T-cell (primary cell): ENCODE results near the gene KRT32. TPM values are rescaled to one million over a fixed set of nuclear protein-coding genes. Genes with fewer than 3 reads are reported as not detected.

Experiments used
- ATAC-seq, 4 experiments: fragments of 200-7000 bp in 3 of 4; fragments of 150-1000 bp in 1 of 4; cut with Tn5 transposase; replicated peaks in 1 of 4; 1 replicate in 3 of 4; 2 replicates in 1 of 4; pipeline ENCODE4 v1.10.0; 2021; ENCODE audit warnings: moderate library complexity in 3 of 4, mild to moderate bottlenecking in 2 of 4, moderate number of reproducible peaks in 1 of 4
- CTCF ChIA-PET, 2 donors: fragments of 300-600 bp; sonication (Branson Sonifier 250); formaldehyde crosslinking; loops; one replicate each; lab custom pipeline; 2022; ENCODE audit warnings: antibody characterized with exemption in 2 of 2; lab: Charles Lee
- POLR2A ChIA-PET, 2 donors: fragments of 300-600 bp; sonication (Branson Sonifier 250); formaldehyde crosslinking; loops; one replicate each; lab custom pipeline; 2022; ENCODE audit warnings: antibody characterized with exemption in 2 of 2; lab: Charles Lee
- DNase-seq, 35 experiments: peaks; one replicate each; pipeline versions ENCODE4 v3.0.0 to v3.0.0-alpha.2; 2013 to 2023
- H3K27ac ChIP-seq: one replicate; pipeline ENCODE4 v1.5.1; 2013; ENCODE audit warnings: low read length
- H3K27me3 ChIP-seq, 2 experiments: replicated peaks in 1 of 2; 1 replicate in 1 of 2; 2 replicates in 1 of 2; pipeline versions ENCODE4 v1.6.1 to v1.7.0; 2013; ENCODE audit warnings: low read length in 1 of 2, mixed read lengths in 1 of 2; ENCODE audit not compliant: control insufficient read depth in 2 of 2, insufficient read depth in 2 of 2; ENCODE audit errors: extremely low read depth in 1 of 2
- H3K36me3 ChIP-seq, 2 donors: 1 replicate in 1 of 2; 2 replicates in 1 of 2; pipeline versions ENCODE4 v1.6.1 to v1.7.0; 2013; ENCODE audit warnings: low read length in 1 of 2; ENCODE audit not compliant: control insufficient read depth in 2 of 2, insufficient read depth in 1 of 2; ENCODE audit errors: extremely low read depth in 1 of 2
- H3K4me1 ChIP-seq, 2 experiments: 1 replicate in 1 of 2; 2 replicates in 1 of 2; pipeline versions ENCODE4 v1.6.1 to v1.7.0; 2013; ENCODE audit warnings: low read length in 2 of 2, mixed read lengths in 1 of 2; ENCODE audit not compliant: insufficient read depth in 2 of 2, control insufficient read depth in 1 of 2; ENCODE audit errors: extremely low read depth in 1 of 2
- H3K4me3 ChIP-seq, 2 donors: 1 replicate in 1 of 2; 2 replicates in 1 of 2; pipeline versions ENCODE4 v1.5.1 to v1.7.0; 2013; ENCODE audit warnings: mild to moderate bottlenecking in 2 of 2, low read length in 1 of 2, moderate library complexity in 1 of 2; ENCODE audit not compliant: control insufficient read depth in 1 of 2; ENCODE audit errors: extremely low read depth in 1 of 2
- H3K9me3 ChIP-seq: 2 replicates; pipeline ENCODE4 v1.7.0; 2013
- H3K27ac Mint-ChIP-seq, 2 donors: one replicate each; pipeline ENCODE4 v1.8.0; 2020 to 2021; ENCODE audit warnings: mild to moderate bottlenecking in 2 of 2, mixed read lengths in 2 of 2
- H3K27me3 Mint-ChIP-seq, 2 donors: one replicate each; pipeline ENCODE4 v1.8.0; 2021 to 2022; ENCODE audit warnings: mixed read lengths in 2 of 2
- H3K36me3 Mint-ChIP-seq: one replicate; pipeline ENCODE4 v1.8.0; 2021; ENCODE audit warnings: mixed read lengths
- H3K4me1 Mint-ChIP-seq, 3 donors: one replicate each; pipeline ENCODE4 v1.8.0; 2020 to 2022; ENCODE audit warnings: mixed read lengths in 3 of 3, mild to moderate bottlenecking in 1 of 3
- H3K4me3 Mint-ChIP-seq, 3 donors: one replicate each; pipeline ENCODE4 v1.8.0; 2020 to 2022; ENCODE audit warnings: mild to moderate bottlenecking in 3 of 3, mixed read lengths in 3 of 3, moderate library complexity in 3 of 3
- H3K9me3 Mint-ChIP-seq, 3 donors: one replicate each; pipeline ENCODE4 v1.8.0; 2020 to 2022; ENCODE audit warnings: mixed read lengths in 3 of 3
- WGBS: methylation state at CpG from one replicate; pipeline ENCODE4 v1.1.5; 2013; ENCODE audit warnings: missing lambda C conversion rate; ENCODE audit not compliant: insufficient coverage; 5-methylcytosine and 5-hydroxymethylcytosine counted together
- total RNA-seq, 35 experiments: library from RNA in 6 of 35; stranded (reverse) in 6 of 35; fragments of 120-200 nt in 1 of 35; gene quantifications; one replicate each; pipeline versions ENCODE4 v1.2.1 to v1.2.4 and lab custom pipeline; 2013 to 2026

KRT32 gene
- total RNA-seq, 5 donors from 2014 or later (not counting 1 experiment from before 2014, with no cell fraction given) = not detected

DNA sequence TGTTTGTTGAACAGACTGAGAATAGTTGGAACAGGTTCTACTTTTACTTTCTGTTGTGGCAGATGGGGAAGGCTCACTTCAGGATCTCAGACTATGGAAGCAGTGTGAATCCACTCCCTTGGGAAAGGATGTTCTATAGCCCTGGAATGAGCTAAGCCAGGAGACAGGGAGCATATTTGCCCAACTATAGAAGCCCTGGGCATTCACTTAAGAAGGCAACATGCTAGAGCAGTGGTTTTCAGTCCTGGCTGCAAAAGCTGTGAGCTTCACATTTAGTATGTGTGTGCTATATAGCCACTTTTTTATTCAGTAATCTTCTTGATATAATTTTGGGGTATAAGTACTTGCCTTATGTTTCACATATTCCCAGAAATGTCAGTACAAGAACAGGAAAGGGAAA, 1.2 kb upstream of the KRT32 start:
- H3K27me3 Mint-ChIP-seq = peaks cover 2 to 13% of the 10 kb centered on the region in 2 donors
- Histone ChIP-seq H3K4me1 (no peaks in the 10 kb centered on the region), H3K27me3 (peaks cover 0 to 21% of the 10 kb centered on the region in 2 experiments), H3K27ac (no peak overlapping the region), H3K36me3 (no peaks in the 10 kb centered on the region), H3K4me3 (no peak overlapping the region), H3K9me3 (no peaks in the 10 kb centered on the region)
- ChIA-PET POLR2A (interaction anchor here in 1 of 2 donors (0.7 kb wide), 1 partner anchor 1087 kb away, joined by 4 read pairs; no protein-coding TSS in a partner anchor), CTCF (interaction anchor here in 1 of 2 donors (0.9 kb wide), 1 partner anchor 24 kb away, joined by 3 read pairs; no protein-coding TSS in a partner anchor)
- peaks cover 0 to 2% (median 0%) of the 10 kb centered on the region in 3 donors for H3K4me1 Mint-ChIP-seq
- no peak overlapping the region for H3K4me3 Mint-ChIP-seq
- no peak for DNase-seq
- H3K27ac Mint-ChIP-seq = no peak overlapping the region
- no peak for ATAC-seq
- H3K9me3 Mint-ChIP-seq = peaks cover 6 to 7% (median 7%) of the 10 kb centered on the region in 3 donors
- no peaks in the 10 kb centered on the region for H3K36me3 Mint-ChIP-seq

GRCh38 chr17:41467561-41467960, 375 bp upstream of the KRT32 start:
- H3K36me3 Mint-ChIP-seq = no peaks in the 10 kb centered on the region
- Histone ChIP-seq H3K36me3 (no peaks in the 10 kb centered on the region), H3K9me3 (no peaks in the 10 kb centered on the region), H3K27me3 (peaks cover 0 to 21% of the 10 kb centered on the region in 2 experiments), H3K27ac (no peak overlapping the region), H3K4me3 (no peak overlapping the region), H3K4me1 (no peaks in the 10 kb centered on the region)
- no peak for DNase-seq
- no peak for ATAC-seq
- ChIA-PET POLR2A (no interaction called here), CTCF (interaction anchor here in 1 of 2 donors (0.9 kb wide), 1 partner anchor 25 kb away, joined by 3 read pairs; no protein-coding TSS in a partner anchor)
- H3K27me3 Mint-ChIP-seq = peaks cover 2 to 9% of the 10 kb centered on the region in 2 donors
- no peak overlapping the region for H3K27ac Mint-ChIP-seq
- H3K4me3 Mint-ChIP-seq = no peak overlapping the region
- peaks cover 0 to 2% (median 0%) of the 10 kb centered on the region in 3 donors for H3K4me1 Mint-ChIP-seq
- peaks cover 6 to 7% (median 7%) of the 10 kb centered on the region in 3 donors for H3K9me3 Mint-ChIP-seq
- WGBS = 75% methylated on average over 1 of the region's 4 CpGs

- ChIA-PET POLR2A (no interaction called here), CTCF (no interaction called here)
- peaks cover 0 to 7% (median 0%) of the 10 kb centered on the region in 3 donors for H3K9me3 Mint-ChIP-seq
- no peaks in the 10 kb centered on the region for H3K4me1 ChIP-seq
- H3K4me1 Mint-ChIP-seq = no peaks in the 10 kb centered on the region
- H3K36me3 ChIP-seq = no peaks in the 10 kb centered on the region
- DNase-seq (no peak), ATAC-seq (no peak)
- H3K27ac Mint-ChIP-seq = no peak overlapping the region
- H3K27me3 ChIP-seq = peaks cover 0 to 21% of the 10 kb centered on the region in 2 experiments
- no peaks in the 10 kb centered on the region for H3K36me3 Mint-ChIP-seq
- peaks cover 2 to 13% of the 10 kb centered on the region in 2 donors for H3K27me3 Mint-ChIP-seq
- 62% methylated on average over 4 of the region's 6 CpGs for WGBS
- no peak overlapping the region for H3K4me3 Mint-ChIP-seq
- H3K9me3 ChIP-seq = no peaks in the 10 kb centered on the region
- H3K4me3 ChIP-seq = no peak overlapping the region
- H3K27ac ChIP-seq = no peak overlapping the region
Observed at GRCh38 chr17:41464682-41465081, 2.5 kb downstream of the KRT32 start.

DNA sequence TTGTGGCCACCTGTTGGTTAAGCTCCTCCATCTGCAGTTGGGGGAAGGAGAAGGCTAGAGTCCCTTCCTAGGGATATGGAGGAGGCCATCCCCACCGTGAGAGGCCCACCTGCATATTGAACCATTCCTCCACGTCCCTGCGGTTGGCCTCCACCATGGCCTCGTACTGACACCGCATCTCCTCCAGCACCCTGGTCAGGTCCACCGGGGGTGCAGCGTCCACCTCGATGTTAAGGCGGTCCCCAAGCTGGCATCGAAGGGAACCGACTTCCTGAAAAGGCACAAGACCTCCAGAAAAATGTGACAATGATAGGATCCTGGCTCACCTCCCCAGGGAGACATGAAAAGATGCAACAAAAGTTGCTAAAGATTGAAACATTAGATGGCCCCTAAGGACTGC, 3.0 kb downstream of the KRT32 start:
- no peak overlapping the region for H3K27ac ChIP-seq
- no peaks in the 10 kb centered on the region for H3K36me3 ChIP-seq
- H3K4me3 Mint-ChIP-seq = no peak overlapping the region
- no peak for DNase-seq
- no peaks in the 10 kb centered on the region for H3K9me3 ChIP-seq
- POLR2A ChIA-PET = no interaction called here
- no peaks in the 10 kb centered on the region for H3K4me1 Mint-ChIP-seq
- H3K27me3 Mint-ChIP-seq = peaks cover 2 to 9% of the 10 kb centered on the region in 2 donors
- H3K4me1 ChIP-seq = no peaks in the 10 kb centered on the region
- CTCF ChIA-PET = no interaction called here
- H3K9me3 Mint-ChIP-seq = peaks cover 0 to 7% (median 0%) of the 10 kb centered on the region in 3 donors
- peaks cover 0 to 21% of the 10 kb centered on the region in 2 experiments for H3K27me3 ChIP-seq
- H3K4me3 ChIP-seq = no peak overlapping the region
- ATAC-seq = no peak
- WGBS = 93% methylated on average over 8 of the region's 11 CpGs
- H3K27ac Mint-ChIP-seq = no peak overlapping the region
- no peaks in the 10 kb centered on the region for H3K36me3 Mint-ChIP-seq

DNA sequence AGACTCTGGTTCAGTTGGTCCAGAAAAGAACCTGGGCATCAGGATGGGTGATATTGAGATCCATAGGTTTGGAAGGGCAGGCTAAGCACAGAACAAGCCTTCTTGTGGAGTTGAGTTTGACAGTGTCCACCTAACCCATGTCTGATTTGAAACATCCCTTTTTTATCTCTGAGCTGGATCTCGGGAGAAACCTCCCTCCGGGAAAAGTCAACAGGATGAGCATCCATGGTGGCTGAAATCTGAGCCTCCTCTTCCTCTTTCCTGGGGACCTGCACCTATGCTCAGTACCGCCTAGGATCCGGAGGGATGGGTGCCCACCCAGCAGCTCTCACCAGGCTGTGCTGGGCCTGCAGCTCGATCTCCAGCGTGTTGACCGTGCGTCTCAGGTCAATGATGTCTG, 3.4 kb downstream of the KRT32 start:
- H3K4me1 ChIP-seq = no peaks in the 10 kb centered on the region
- H3K27ac ChIP-seq = no peak overlapping the region
- ChIA-PET POLR2A (no interaction called here), CTCF (no interaction called here)
- no peak overlapping the region for H3K4me3 ChIP-seq
- Mint-ChIP-seq H3K27ac (no peak overlapping the region), H3K9me3 (peaks cover 0 to 7% (median 0%) of the 10 kb centered on the region in 3 donors), H3K27me3 (peaks cover 2 to 9% of the 10 kb centered on the region in 2 donors), H3K4me3 (no peak overlapping the region), H3K36me3 (no peaks in the 10 kb centered on the region), H3K4me1 (no peaks in the 10 kb centered on the region)
- WGBS = 82% methylated on average over 8 of the region's 8 CpGs
- H3K36me3 ChIP-seq = no peaks in the 10 kb centered on the region
- DNase-seq (no peak), ATAC-seq (no peak)
- H3K9me3 ChIP-seq = no peaks in the 10 kb centered on the region
- peaks cover 0 to 21% of the 10 kb centered on the region in 2 experiments for H3K27me3 ChIP-seq

DNA sequence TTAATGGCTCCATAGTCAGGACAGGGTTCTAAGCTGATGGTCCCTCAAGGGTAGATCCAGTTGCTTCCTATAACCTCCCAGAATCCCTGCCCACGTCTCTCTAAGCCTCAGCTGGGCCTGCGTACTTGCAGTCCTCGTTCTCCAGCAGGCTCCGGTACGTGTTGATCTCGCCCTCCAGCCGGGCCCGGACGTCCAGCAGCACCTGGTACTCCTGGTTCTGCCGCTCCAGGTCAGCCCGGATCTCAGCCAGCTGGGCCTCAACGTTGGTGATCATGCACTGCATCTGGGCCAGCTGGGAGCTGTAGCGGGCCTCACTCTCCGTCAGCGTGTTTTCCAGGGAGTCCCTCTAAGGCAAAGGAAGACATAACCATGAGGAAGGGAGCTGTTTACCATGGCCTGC, 4.5 kb downstream of the KRT32 start:
- peaks cover 0 to 21% of the 10 kb centered on the region in 2 experiments for H3K27me3 ChIP-seq
- H3K9me3 Mint-ChIP-seq = peaks cover 0 to 2% (median 0%) of the 10 kb centered on the region in 3 donors
- H3K4me3 Mint-ChIP-seq = no peak overlapping the region
- WGBS = 75% methylated on average over 15 of the region's 15 CpGs
- no peak overlapping the region for H3K27ac Mint-ChIP-seq
- ChIA-PET POLR2A (no interaction called here), CTCF (no interaction called here)
- no peaks in the 10 kb centered on the region for H3K36me3 ChIP-seq
- H3K4me1 Mint-ChIP-seq = no peaks in the 10 kb centered on the region
- no peak overlapping the region for H3K27ac ChIP-seq
- DNase-seq (no peak), ATAC-seq (no peak)
- peaks cover 4 to 9% of the 10 kb centered on the region in 2 donors for H3K27me3 Mint-ChIP-seq
- H3K4me1 ChIP-seq = no peaks in the 10 kb centered on the region
- no peaks in the 10 kb centered on the region for H3K36me3 Mint-ChIP-seq
- H3K4me3 ChIP-seq = no peak overlapping the region
- no peaks in the 10 kb centered on the region for H3K9me3 ChIP-seq
